Esophagus muscularis mucosa (tissue), 3 donors: ENCODE results near the gene RBP2.

Source experiments
- CTCF ChIP-seq, 3 experiments: fragments of 200-600 bp in 2 of 3; fragments of 450-650 bp in 1 of 3; sonication (generic) in 2 of 3; IDR thresholded peaks; one replicate each; pipeline ENCODE4 v1.5.1; 2017 to 2019; ENCODE audit warnings: antibody characterized with exemption in 3 of 3, mild to moderate bottlenecking in 2 of 3, moderate library complexity in 1 of 3
- EP300 ChIP-seq: sonication (generic); formaldehyde crosslinking; IDR thresholded peaks from one replicate; pipeline ENCODE4 v1.6.1; 2017; ENCODE audit warnings: antibody characterized with exemption

DNA sequence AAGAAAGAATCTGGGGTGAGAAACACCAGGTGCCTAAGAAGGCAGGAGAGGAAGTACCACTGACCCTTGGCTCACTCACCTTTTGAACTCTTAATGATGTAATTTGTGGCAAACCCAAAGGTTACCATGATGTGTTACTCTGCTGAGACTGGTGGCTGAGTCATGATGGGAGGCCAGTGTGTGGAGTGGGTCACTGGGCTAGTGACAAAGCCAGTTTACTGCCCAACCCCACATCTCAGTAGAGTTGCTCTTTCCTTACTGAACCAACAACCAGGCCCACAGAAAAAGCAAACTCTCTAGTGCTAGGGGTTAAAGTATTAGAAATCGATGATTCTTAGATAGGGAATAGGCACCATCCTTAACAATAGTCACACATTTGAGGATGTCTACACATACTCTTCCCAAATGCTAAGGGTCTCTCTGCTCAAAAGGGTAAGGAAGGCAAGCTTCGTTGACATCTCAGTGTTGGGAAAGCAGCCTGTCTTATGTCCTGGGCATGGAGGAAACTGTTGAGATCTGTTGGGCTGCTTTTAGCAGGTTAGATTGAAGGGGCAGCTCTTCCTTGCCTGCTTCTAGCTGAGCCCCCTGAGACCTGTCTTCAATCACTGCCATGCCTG is 3.1 kb downstream of the RBP2 start:
- TF ChIP-seq CTCF (IDR thresholded peaks at IDR 0.05), result no peak
- no peak for TF ChIP-seq EP300
